HG02588 (cell line): ENCODE results near the gene USP32.
A peak's percentile ranks its signal among the peaks of the same experiment; 100 is the strongest.
"Not testable (repeated sequence)": the region's sequence is repeated elsewhere in the genome, so short reads cannot be mapped to it uniquely, and the experiment has no call there.

Source experiments
- ATAC-seq: cut with Tn5 transposase; IDR thresholded peaks from one replicate; pipeline ENCODE4 v1.9.1; 2021; ENCODE audit warnings: mild to moderate bottlenecking, moderate library complexity; ENCODE audit not compliant: unreplicated experiment

Gene USP32

GRCh38 chr17:60403962-60404361, 12.0 kb upstream of the USP32 start:
- no peak for ATAC-seq

- no peak for ATAC-seq
Measured at GRCh38 chr17:60403523-60403810, 11.5 kb upstream of the USP32 start.

GRCh38 chr17:60401819-60402218, 9.9 kb upstream of the USP32 start:
- ATAC-seq: no peak

- peak; percentile 43 for ATAC-seq
Measured at GRCh38 chr17:60398227-60398959, 6.5 kb upstream of the USP32 start.

- no peak for ATAC-seq
Measured at GRCh38 chr17:60396412-60396811, 4.5 kb upstream of the USP32 start.

- no peak for ATAC-seq
Measured at GRCh38 chr17:60395508-60396065, 3.7 kb upstream of the USP32 start.

GRCh38 chr17:60393840-60394723, 2.1 kb upstream of the USP32 start:
- ATAC-seq: no peak

- ATAC-seq: no peak
Measured at GRCh38 chr17:60392845-60393702, 1.1 kb upstream of the USP32 start.

- ATAC-seq: peak; percentile 16
Measured at GRCh38 chr17:60391471-60392041, 377 bp downstream of the USP32 start.

GRCh38 chr17:60390925-60391470, 935 bp downstream of the USP32 start:
- no peak for ATAC-seq

GRCh38 chr17:60390186-60390585, 1.7 kb downstream of the USP32 start:
- ATAC-seq: no peak

GRCh38 chr17:60388742-60389141, 3.2 kb downstream of the USP32 start:
- no peak for ATAC-seq

- no peak for ATAC-seq
Measured at GRCh38 chr17:60387666-60388065, 4.3 kb downstream of the USP32 start.

GRCh38 chr17:60386147-60387058, 5.5 kb downstream of the USP32 start:
- no peak for ATAC-seq

GRCh38 chr17:60384921-60385320, 7.0 kb downstream of the USP32 start:
- ATAC-seq: not testable (repeated sequence)

- no peak for ATAC-seq
Measured at GRCh38 chr17:60383379-60383778, 8.6 kb downstream of the USP32 start.

- ATAC-seq: no peak
Measured at GRCh38 chr17:60381958-60382357, 10.0 kb downstream of the USP32 start.

- not testable (repeated sequence) for ATAC-seq
Measured at GRCh38 chr17:60379461-60379860, 12.5 kb downstream of the USP32 start.

GRCh38 chr17:60378187-60378586, 13.7 kb downstream of the USP32 start:
- ATAC-seq: not testable (repeated sequence)
